PC-3 (cell line): ENCODE data around the gene PGF. TPM values are rescaled to one million over a fixed set of nuclear protein-coding genes. Genes with fewer than 3 reads are reported as not detected.

Source experiments
- ATAC-seq: fragments of 200-7000 bp; cut with Tn5 transposase; 2 replicates; pipeline ENCODE4 v1.9.1; 2020; ENCODE audit warnings: mild to moderate bottlenecking, moderate library complexity
- BruUV-seq: library from RNA; stranded (reverse); fragments of 400-500 nt; replicated peaks from 2 replicates; lab custom pipeline; 2021; lab: Mats Ljungman, UMichigan
- CTCF ChIA-PET: fragments of 300-600 bp; sonication (Branson Sonifier 250); formaldehyde crosslinking; loops from one replicate; lab custom pipeline; 2022; ENCODE audit warnings: antibody characterized with exemption; lab: Charles Lee
- POLR2A ChIA-PET: fragments of 300-600 bp; sonication (Branson Sonifier 250); formaldehyde crosslinking; loops from one replicate; lab custom pipeline; 2022; ENCODE audit warnings: antibody characterized with exemption; ENCODE audit not compliant: unreplicated experiment; lab: Charles Lee
- DNase-seq: peaks from one replicate; pipeline ENCODE4 v3.0.0-alpha.2; 2015
- H2AFZ ChIP-seq: fragments of 300-600 bp; sonication (generic); 2 replicates; pipeline ENCODE4 v1.6.0; 2016; ENCODE audit warnings: antibody characterized with exemption, low read length
- H3F3A ChIP-seq: fragments of 300-600 bp; sonication (generic); one replicate; pipeline ENCODE4 v1.6.0; 2017; ENCODE audit warnings: antibody characterized with exemption, low read length, control low read depth, mild to moderate bottlenecking; ENCODE audit not compliant: unreplicated experiment
- H3K27ac ChIP-seq: fragments of 300-600 bp; sonication (generic); 2 replicates; pipeline ENCODE4 v1.5.1; 2016; ENCODE audit warnings: mild to moderate bottlenecking, low read length
- H3K27me3 ChIP-seq: fragments of 300-600 bp; sonication (generic); 2 replicates; pipeline ENCODE4 v1.6.1; 2016; ENCODE audit warnings: low read length, mixed read lengths
- H3K36me3 ChIP-seq: fragments of 300-600 bp; sonication (generic); 2 replicates; pipeline ENCODE4 v1.6.1; 2016; ENCODE audit warnings: low read depth, mixed run types, low read length, mixed read lengths
- H3K4me1 ChIP-seq: fragments of 300-600 bp; sonication (generic); 2 replicates; pipeline ENCODE4 v1.5.1; 2016; ENCODE audit warnings: low read length; ENCODE audit not compliant: insufficient read depth
- H3K4me2 ChIP-seq: fragments of 300-600 bp; sonication (generic); 2 replicates; pipeline ENCODE4 v1.6.0; 2016; ENCODE audit warnings: low read length
- H3K4me3 ChIP-seq: fragments of 300-600 bp; sonication (generic); 2 replicates; pipeline ENCODE4 v1.5.1; 2016; ENCODE audit warnings: mild to moderate bottlenecking, low read length, mixed read lengths
- H3K79me2 ChIP-seq: fragments of 300-600 bp; sonication (generic); 2 replicates; pipeline ENCODE4 v1.6.1; 2017; ENCODE audit warnings: low read length, mixed read lengths
- H3K9ac ChIP-seq: fragments of 300-600 bp; sonication (generic); 2 replicates; pipeline ENCODE4 v1.6.0; 2016; ENCODE audit warnings: mild to moderate bottlenecking, low read length
- H3K9me2 ChIP-seq: fragments of 300-600 bp; sonication (generic); replicated peaks from 2 replicates; pipeline ENCODE4 v1.6.1; 2016; ENCODE audit warnings: mixed run types, low read length, mixed read lengths
- H3K9me3 ChIP-seq: fragments of 300-600 bp; sonication (generic); 2 replicates; pipeline ENCODE4 v1.6.1; 2016; ENCODE audit warnings: low read length, mixed read lengths
- H4K20me1 ChIP-seq: fragments of 300-600 bp; sonication (generic); 2 replicates; pipeline ENCODE4 v1.6.1; 2016; ENCODE audit warnings: low read length, mixed read lengths
- EZH2 ChIP-seq: fragments of 300-600 bp; sonication (generic); IDR thresholded peaks from one replicate; pipeline ENCODE4 v1.6.1; 2017; ENCODE audit warnings: antibody characterized with exemption, mild to moderate bottlenecking, low read length; ENCODE audit not compliant: unreplicated experiment
- EZH2phosphoT487 ChIP-seq: fragments of 300-600 bp; sonication (generic); IDR thresholded peaks from 2 replicates; pipeline ENCODE4 v1.6.1; 2018; ENCODE audit warnings: mild to moderate bottlenecking, antibody characterized with exemption, low read length, borderline replicate concordance
- intact Hi-C: fragments of 100-400 bp; cut with micrococcal nuclease; formaldehyde crosslinking; loops from 2 replicates; pipeline ENCODE4 v1.9.0; 2023
- total RNA-seq: library from RNA; depleted of rRNA; stranded (reverse); fragments of >200 nt; gene quantifications from 2 replicates; pipeline ENCODE4 v1.2.3, GENCODE V29; 2014
- TF ChIP-seq, protein P1 (sequence below): fragments of 300-600 bp; sonication (generic); conservative IDR thresholded peaks from 2 replicates; pipeline ENCODE4 v1.5.1; 2017; ENCODE audit warnings: antibody characterized with exemption, low read depth, mild to moderate bottlenecking, low read length

Gene PGF
- total RNA-seq, 1 experiment from 2014 or later = 0.26 TPM

DNA sequence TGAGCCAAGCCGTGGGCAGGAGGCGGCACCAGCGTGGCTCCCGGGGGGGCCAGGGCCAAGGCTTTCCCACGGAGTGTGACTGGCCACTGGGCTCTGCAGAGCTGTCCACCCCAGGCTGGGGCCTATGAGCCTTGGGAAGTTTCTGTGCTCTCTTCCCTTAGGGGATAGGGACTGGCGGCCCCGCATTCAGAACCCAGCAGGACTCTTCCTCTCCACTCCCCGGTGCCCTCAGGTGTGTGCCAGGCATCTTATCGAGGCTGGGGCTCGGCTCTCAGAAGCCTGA is 29.6 kb upstream of the PGF start:
- Histone ChIP-seq H3K4me1 (peaks cover 46% of the 10 kb centered on the region), H3K9ac (no peak overlapping the region), H3K27me3 (no peaks in the 10 kb centered on the region), H3K36me3 (no peaks in the 10 kb centered on the region), H3K9me2 (no peaks in the 10 kb centered on the region), H3F3A (no peaks in the 10 kb centered on the region), H3K79me2 (no peaks in the 10 kb centered on the region), H3K9me3 (no peaks in the 10 kb centered on the region), H4K20me1 (no peaks in the 10 kb centered on the region), H3K4me2 (no peak overlapping the region), H3K27ac (no peak overlapping the region), H2AFZ (no peak overlapping the region), H3K4me3 (no peak overlapping the region)
- POLR2A ChIA-PET = no interaction called here
- DNase-seq (no peak), ATAC-seq (no peak)
- TF ChIP-seq EZH2phosphoT487 (no peak), EZH2 (no peak)
- TF ChIP-seq, protein P1, sequence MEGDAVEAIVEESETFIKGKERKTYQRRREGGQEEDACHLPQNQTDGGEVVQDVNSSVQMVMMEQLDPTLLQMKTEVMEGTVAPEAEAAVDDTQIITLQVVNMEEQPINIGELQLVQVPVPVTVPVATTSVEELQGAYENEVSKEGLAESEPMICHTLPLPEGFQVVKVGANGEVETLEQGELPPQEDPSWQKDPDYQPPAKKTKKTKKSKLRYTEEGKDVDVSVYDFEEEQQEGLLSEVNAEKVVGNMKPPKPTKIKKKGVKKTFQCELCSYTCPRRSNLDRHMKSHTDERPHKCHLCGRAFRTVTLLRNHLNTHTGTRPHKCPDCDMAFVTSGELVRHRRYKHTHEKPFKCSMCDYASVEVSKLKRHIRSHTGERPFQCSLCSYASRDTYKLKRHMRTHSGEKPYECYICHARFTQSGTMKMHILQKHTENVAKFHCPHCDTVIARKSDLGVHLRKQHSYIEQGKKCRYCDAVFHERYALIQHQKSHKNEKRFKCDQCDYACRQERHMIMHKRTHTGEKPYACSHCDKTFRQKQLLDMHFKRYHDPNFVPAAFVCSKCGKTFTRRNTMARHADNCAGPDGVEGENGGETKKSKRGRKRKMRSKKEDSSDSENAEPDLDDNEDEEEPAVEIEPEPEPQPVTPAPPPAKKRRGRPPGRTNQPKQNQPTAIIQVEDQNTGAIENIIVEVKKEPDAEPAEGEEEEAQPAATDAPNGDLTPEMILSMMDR = no peak
- intact Hi-C loops = loop anchor here (5.0 kb wide), 1 partner anchor 77 kb away; the partner anchor contains the start of gene ACYP1
- CTCF ChIA-PET = no interaction called here
- BruUV-seq = no TSS peak

DNA sequence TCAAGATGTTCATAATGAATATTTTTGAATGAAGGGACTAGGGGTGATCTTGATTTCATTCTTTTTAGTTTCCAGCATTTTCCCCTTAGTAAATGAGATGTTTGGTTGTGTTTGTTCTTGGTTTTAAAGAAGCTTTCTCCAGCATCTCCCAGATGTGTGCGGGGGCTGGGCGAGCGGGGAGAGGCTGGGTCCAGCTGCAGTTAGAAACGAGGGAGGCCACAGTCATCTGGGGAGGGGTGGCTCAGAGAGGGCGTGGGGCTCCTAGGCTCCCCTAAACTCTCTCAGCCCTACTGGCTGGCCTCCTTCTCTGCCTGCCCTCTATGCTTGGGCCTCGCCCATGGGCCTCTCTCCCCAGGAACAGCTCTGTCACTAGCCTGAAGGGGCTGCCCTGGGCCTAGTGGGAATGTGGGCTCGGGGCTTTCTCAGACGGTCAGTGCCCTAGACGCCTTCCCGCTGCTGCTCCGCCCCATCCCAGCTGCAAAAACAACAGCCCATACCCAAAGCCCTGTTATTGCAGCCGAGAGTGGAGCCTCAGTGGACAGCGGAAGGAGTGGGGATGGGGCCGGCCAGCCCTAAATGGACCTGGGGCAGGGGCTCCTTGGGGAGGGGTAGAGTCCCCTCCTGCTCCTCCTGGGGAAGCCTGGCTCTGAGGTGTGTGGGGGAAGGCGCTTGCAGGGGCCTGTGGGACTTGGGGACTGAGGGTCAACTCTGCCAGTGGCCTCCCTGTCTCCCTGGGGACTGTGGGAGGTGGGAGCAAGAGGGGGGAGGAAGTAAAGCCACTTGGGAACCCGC is 29.0 kb upstream of the PGF start:
- intact Hi-C loops = loop anchor here (5.0 kb wide), 1 partner anchor 78 kb away; the partner anchor contains the start of gene ACYP1
- no peak overlapping the region for H3K4me2 ChIP-seq
- H3K9me3 ChIP-seq = no peaks in the 10 kb centered on the region
- H3K27me3 ChIP-seq = no peaks in the 10 kb centered on the region
- peaks cover 52% of the 10 kb centered on the region for H3K4me1 ChIP-seq
- H4K20me1 ChIP-seq = no peaks in the 10 kb centered on the region
- ATAC-seq (no peak), DNase-seq (no peak)
- TF ChIP-seq, protein P1 = no peak
- TF ChIP-seq EZH2phosphoT487 (no peak), EZH2 (no peak)
- no peak overlapping the region for H2AFZ ChIP-seq
- H3K9me2 ChIP-seq = no peaks in the 10 kb centered on the region
- ChIA-PET CTCF (no interaction called here), POLR2A (no interaction called here)
- no peaks in the 10 kb centered on the region for H3K36me3 ChIP-seq
- no peaks in the 10 kb centered on the region for H3F3A ChIP-seq
- H3K4me3 ChIP-seq = no peak overlapping the region
- no TSS peak for BruUV-seq
- H3K9ac ChIP-seq = no peak overlapping the region
- H3K27ac ChIP-seq = no peak overlapping the region
- no peaks in the 10 kb centered on the region for H3K79me2 ChIP-seq

DNA sequence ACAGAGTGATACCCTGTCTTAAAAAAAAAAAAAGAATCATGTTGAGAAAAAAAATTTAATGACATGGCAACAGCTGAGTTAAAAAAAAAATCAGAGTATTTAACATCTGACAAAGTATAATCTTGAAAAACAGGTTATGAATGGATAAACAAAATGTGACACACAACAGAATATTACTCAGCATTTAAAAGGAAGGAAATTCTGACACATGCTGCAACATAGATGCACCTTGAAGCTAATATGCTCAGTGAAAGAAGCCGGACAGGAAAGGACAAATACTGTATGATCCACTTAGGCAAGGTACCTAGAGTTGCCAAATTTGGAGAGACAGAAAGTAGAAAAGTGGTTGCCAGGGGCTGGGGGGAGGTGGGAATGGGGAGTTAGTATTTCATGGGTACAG is 27.9 kb upstream of the PGF start:
- Histone ChIP-seq H2AFZ (no peak overlapping the region), H3K27ac (peak overlapping the region; percentile 14), H3K9me3 (no peaks in the 10 kb centered on the region), H3F3A (no peaks in the 10 kb centered on the region), H3K9me2 (no peaks in the 10 kb centered on the region), H3K36me3 (no peaks in the 10 kb centered on the region), H3K4me2 (peak overlapping the region; percentile 30; the same call in 1 of the 2 replicates), H3K27me3 (no peaks in the 10 kb centered on the region), H3K79me2 (no peaks in the 10 kb centered on the region), H3K4me3 (no peak overlapping the region), H4K20me1 (no peaks in the 10 kb centered on the region), H3K4me1 (peaks cover 55% of the 10 kb centered on the region), H3K9ac (no peak overlapping the region)
- BruUV-seq = no TSS peak
- ChIA-PET POLR2A (interaction anchor here (0.6 kb wide), 1 partner anchor 72 kb away, joined by 9 read pairs; no protein-coding TSS in a partner anchor), CTCF (no interaction called here)
- intact Hi-C loops = no loop called here
- TF ChIP-seq EZH2 (no peak), EZH2phosphoT487 (no peak)
- TF ChIP-seq, protein P1 = no peak
- DNase-seq (peak; percentile 90), ATAC-seq (peak; percentile 33; the same call in 1 of the 2 replicates)
